H1 (cell line): ENCODE results near the gene FGD4.

Experiments
- CTCF ChIP-seq, 3 experiments: IDR thresholded peaks; 1 replicate in 2 of 3; 2 replicates in 1 of 3; pipeline versions ENCODE4 v1.5.1 to v1.6.1; 2011; ENCODE audit warnings: low read length in 3 of 3, mild to moderate bottlenecking in 3 of 3, inconsistent platforms in 2 of 3, low read depth in 1 of 3, moderate library complexity in 1 of 3; ENCODE audit not compliant: insufficient read depth in 1 of 3; ENCODE audit errors: control extremely low read depth in 1 of 3
- RNF2 ChIP-seq: fragments of 200-900, 300-1000 bp; sonication (generic); IDR thresholded peaks from 2 replicates; pipeline ENCODE4 v1.7.1; 2016; ENCODE audit warnings: borderline replicate concordance, low read depth, mild to moderate bottlenecking, antibody characterized with exemption, low read length; ENCODE audit not compliant: poor library complexity, severe bottlenecking; ENCODE audit errors: missing control alignments
- TCF12 ChIP-seq: IDR thresholded peaks from 2 replicates; pipeline ENCODE4 v1.6.1; 2011; ENCODE audit warnings: low read depth, mild to moderate bottlenecking, low read length
- TF ChIP-seq, protein P1 (sequence below): IDR thresholded peaks from 2 replicates; pipeline ENCODE4 v1.6.1; 2011; ENCODE audit warnings: low read length, improper control_type of control experiment

DNA sequence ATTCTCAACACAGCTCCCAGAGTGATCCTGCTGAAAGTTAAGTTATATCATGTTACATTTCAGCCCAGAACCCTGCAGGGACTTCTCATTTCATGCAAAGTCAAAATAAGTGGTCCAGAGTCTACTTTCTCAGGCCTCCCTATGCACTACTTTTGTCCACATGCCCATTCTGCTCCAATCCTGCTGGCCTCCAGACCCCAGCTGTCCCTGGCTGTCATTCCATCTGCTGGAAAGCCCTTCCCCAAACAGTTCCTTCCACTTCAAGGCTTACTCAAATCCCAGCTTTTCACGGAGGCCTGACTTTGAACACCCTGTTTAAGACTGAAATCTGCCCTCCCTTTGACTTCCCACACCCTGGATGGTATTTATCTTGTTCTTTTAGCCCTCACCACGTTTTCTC, 169.9 kb downstream of the FGD4 start:
- no peak for TF ChIP-seq CTCF (IDR thresholded peaks at IDR 0.05; ENCODE audit: control extremely low read depth in 1 of 3, insufficient read depth in 1 of 3, low read depth in 1 of 3, low read length in 3 of 3)
- no peak for TF ChIP-seq RNF2
- TF ChIP-seq TCF12 = no peak
- TF ChIP-seq, protein P1, sequence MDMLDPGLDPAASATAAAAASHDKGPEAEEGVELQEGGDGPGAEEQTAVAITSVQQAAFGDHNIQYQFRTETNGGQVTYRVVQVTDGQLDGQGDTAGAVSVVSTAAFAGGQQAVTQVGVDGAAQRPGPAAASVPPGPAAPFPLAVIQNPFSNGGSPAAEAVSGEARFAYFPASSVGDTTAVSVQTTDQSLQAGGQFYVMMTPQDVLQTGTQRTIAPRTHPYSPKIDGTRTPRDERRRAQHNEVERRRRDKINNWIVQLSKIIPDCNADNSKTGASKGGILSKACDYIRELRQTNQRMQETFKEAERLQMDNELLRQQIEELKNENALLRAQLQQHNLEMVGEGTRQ = no peak
